ENCODE measurements around the gene TMEM40. TPM values are rescaled to one million over a fixed set of nuclear protein-coding genes. Genes with fewer than 3 reads are reported as not detected.

The TMEM40 gene
- total and polyA plus RNA-seq, 2 experiments from 2014 or later, result 0.14 to 0.48 TPM

DNA sequence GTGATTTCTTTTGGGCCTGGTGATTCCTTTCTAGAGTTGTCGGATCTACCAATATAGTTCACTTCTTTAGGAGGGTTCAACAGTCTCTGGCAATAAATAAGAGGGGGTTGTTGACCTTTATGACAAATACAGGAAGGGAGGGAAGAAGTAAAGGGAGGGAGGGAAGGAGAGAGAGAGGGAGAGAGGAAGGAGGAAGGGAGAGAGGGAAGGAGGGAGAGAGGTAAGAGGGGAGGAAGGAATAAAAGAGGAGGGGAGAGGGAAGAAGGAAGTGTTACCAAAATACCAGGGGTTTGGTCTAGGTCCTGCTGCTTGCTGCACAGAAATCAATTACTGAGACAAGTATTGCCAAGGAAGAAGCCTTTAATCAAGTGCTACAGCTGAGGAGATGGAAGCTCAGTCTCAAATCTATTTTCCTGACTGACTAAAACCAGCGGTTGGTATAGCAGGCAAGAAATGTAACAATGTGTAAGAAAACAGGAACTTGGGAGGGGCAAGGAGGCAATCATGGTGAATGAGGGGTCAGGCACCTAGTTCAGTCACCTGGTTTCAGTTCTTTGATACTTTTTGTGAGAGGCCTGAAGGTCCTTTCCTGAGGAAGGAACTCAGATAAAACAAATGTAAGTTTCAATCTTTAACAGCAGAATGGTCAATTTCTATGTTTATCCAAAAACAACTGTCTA lies 14.1 kb upstream of the TMEM40 start:
- no peak for ATAC-seq
- no peak for TF ChIP-seq ZNF331 (CRISPR knock-in tag; IDR thresholded peaks at IDR 0.05; ENCODE audit: low read depth)
- no peaks in the 10 kb centered on the region for H3K36me3 ChIP-seq (ENCODE audit: insufficient read depth)
- no peaks in the 10 kb centered on the region for H3F3A ChIP-seq (replicated peaks; ENCODE audit: low read depth)
- Mint-ChIP-seq H3K9me3 (no peaks in the 10 kb centered on the region), H3K4me3 (no peak overlapping the region), H3K36me3 (ENCODE audit: low read depth) (no peaks in the 10 kb centered on the region), H3K27ac (no peak overlapping the region), H3K4me1 (no peaks in the 10 kb centered on the region), H3K27me3 (ENCODE audit: insufficient read depth, low read depth, poor library complexity) (peaks cover 1% of the 10 kb centered on the region)
- H3K79me2 ChIP-seq (replicated peaks; ENCODE audit: insufficient read depth), result no peaks in the 10 kb centered on the region
- no peaks in the 10 kb centered on the region for H3K9me2 ChIP-seq (ENCODE audit: insufficient read depth)
- H3K4me3 ChIP-seq, result no peak overlapping the region
- no peak for DNase-seq (ENCODE audit: low spot score)
- no peak overlapping the region for H3K27ac ChIP-seq (ENCODE audit: low read depth)
- H3K4me2 ChIP-seq, result no peak overlapping the region
- H3K27me3 ChIP-seq (ENCODE audit: insufficient read depth), result 0 out of 2 replicates have a peak, but pooled peaks cover 5% of the 10 kb centered on the region
- no peak overlapping the region for H2AFZ ChIP-seq
- H4K20me1 ChIP-seq (replicated peaks; ENCODE audit: insufficient read depth), result no peaks in the 10 kb centered on the region
- H3K4me1 ChIP-seq (ENCODE audit: insufficient read depth), result no peaks in the 10 kb centered on the region

DNA sequence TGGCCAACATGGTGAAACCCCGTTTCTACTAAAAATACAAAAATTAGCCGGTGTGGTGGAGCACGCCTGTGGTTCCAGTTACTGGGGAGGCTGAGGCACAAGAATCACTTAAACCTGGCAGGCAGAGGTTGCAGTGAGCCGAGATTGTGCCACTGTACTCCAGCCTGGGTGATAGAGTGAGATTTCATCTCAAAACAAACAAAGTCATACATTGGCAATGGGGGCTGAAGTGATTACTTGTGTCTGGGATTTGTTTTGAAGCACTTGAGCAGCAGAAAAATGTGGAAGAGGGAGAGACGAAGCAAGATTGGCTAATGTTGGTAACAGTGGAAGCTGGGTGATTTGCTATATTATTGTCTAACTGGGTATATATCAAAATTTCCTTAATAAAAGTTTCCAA lies 13.4 kb upstream of the TMEM40 start:
- H3K4me1 ChIP-seq (ENCODE audit: insufficient read depth), result no peaks in the 10 kb centered on the region
- Mint-ChIP-seq H3K27ac (no peak overlapping the region), H3K9me3 (no peaks in the 10 kb centered on the region; the same call in 2 of the 3 replicates), H3K4me1 (no peaks in the 10 kb centered on the region), H3K36me3 (ENCODE audit: low read depth) (no peaks in the 10 kb centered on the region), H3K4me3 (no peak overlapping the region), H3K27me3 (ENCODE audit: insufficient read depth, low read depth, poor library complexity) (peaks cover 4% of the 10 kb centered on the region)
- H3K27me3 ChIP-seq (ENCODE audit: insufficient read depth), result 0 out of 2 replicates have a peak, but pooled peaks cover 5% of the 10 kb centered on the region
- H3K4me2 ChIP-seq, result no peak overlapping the region
- H3K9me2 ChIP-seq (ENCODE audit: insufficient read depth), result no peaks in the 10 kb centered on the region
- H4K20me1 ChIP-seq (replicated peaks; ENCODE audit: insufficient read depth), result no peaks in the 10 kb centered on the region
- DNase-seq (ENCODE audit: low spot score) (no peak), ATAC-seq (no peak)
- H3K27ac ChIP-seq (ENCODE audit: low read depth), result no peak overlapping the region
- H3K36me3 ChIP-seq (ENCODE audit: insufficient read depth), result no peaks in the 10 kb centered on the region
- no peak overlapping the region for H3K4me3 ChIP-seq
- TF ChIP-seq CREB1 (CRISPR knock-in tag; IDR thresholded peaks at IDR 0.05; ENCODE audit: low read depth) (no peak), POLR2AphosphoS5 (IDR thresholded peaks at IDR 0.05; ENCODE audit: low read depth) (no peak), ETS1 (IDR thresholded peaks at IDR 0.05) (no peak), CTCF (conservative IDR thresholded peaks at IDR 0.05; ENCODE audit: low read depth in 2 of 2) (no peak), JUNB (IDR thresholded peaks at IDR 0.05; ENCODE audit: unreplicated experiment) (no peak), ZNF331 (CRISPR knock-in tag; IDR thresholded peaks at IDR 0.05; ENCODE audit: low read depth) (no peak)
- TF ChIP-seq, protein P1, sequence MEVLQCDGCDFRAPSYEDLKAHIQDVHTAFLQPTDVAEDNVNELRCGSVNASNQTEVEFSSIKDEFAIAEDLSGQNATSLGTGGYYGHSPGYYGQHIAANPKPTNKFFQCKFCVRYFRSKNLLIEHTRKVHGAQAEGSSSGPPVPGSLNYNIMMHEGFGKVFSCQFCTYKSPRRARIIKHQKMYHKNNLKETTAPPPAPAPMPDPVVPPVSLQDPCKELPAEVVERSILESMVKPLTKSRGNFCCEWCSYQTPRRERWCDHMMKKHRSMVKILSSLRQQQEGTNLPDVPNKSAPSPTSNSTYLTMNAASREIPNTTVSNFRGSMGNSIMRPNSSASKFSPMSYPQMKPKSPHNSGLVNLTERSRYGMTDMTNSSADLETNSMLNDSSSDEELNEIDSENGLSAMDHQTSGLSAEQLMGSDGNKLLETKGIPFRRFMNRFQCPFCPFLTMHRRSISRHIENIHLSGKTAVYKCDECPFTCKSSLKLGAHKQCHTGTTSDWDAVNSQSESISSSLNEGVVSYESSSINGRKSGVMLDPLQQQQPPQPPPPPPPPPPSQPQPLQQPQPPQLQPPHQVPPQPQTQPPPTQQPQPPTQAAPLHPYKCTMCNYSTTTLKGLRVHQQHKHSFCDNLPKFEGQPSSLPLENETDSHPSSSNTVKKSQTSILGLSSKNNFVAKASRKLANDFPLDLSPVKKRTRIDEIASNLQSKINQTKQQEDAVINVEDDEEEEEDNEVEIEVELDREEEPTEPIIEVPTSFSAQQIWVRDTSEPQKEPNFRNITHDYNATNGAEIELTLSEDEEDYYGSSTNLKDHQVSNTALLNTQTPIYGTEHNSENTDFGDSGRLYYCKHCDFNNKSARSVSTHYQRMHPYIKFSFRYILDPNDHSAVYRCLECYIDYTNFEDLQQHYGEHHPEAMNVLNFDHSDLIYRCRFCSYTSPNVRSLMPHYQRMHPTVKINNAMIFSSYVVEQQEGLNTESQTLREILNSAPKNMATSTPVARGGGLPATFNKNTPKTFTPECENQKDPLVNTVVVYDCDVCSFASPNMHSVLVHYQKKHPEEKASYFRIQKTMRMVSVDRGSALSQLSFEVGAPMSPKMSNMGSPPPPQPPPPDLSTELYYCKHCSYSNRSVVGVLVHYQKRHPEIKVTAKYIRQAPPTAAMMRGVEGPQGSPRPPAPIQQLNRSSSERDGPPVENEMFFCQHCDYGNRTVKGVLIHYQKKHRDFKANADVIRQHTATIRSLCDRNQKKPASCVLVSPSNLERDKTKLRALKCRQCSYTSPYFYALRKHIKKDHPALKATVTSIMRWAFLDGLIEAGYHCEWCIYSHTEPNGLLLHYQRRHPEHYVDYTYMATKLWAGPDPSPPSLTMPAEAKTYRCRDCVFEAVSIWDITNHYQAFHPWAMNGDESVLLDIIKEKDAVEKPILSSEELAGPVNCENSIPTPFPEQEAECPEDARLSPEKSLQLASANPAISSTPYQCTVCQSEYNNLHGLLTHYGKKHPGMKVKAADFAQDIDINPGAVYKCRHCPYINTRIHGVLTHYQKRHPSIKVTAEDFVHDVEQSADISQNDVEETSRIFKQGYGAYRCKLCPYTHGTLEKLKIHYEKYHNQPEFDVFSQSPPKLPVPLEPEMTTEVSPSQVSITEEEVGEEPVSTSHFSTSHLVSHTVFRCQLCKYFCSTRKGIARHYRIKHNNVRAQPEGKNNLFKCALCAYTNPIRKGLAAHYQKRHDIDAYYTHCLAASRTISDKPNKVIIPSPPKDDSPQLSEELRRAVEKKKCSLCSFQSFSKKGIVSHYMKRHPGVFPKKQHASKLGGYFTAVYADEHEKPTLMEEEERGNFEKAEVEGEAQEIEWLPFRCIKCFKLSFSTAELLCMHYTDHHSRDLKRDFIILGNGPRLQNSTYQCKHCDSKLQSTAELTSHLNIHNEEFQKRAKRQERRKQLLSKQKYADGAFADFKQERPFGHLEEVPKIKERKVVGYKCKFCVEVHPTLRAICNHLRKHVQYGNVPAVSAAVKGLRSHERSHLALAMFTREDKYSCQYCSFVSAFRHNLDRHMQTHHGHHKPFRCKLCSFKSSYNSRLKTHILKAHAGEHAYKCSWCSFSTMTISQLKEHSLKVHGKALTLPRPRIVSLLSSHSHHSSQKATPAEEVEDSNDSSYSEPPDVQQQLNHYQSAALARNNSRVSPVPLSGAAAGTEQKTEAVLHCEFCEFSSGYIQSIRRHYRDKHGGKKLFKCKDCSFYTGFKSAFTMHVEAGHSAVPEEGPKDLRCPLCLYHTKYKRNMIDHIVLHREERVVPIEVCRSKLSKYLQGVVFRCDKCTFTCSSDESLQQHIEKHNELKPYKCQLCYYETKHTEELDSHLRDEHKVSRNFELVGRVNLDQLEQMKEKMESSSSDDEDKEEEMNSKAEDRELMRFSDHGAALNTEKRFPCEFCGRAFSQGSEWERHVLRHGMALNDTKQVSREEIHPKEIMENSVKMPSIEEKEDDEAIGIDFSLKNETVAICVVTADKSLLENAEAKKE (CRISPR knock-in tag; IDR thresholded peaks at IDR 0.05), result no peak
- no peaks in the 10 kb centered on the region for H3F3A ChIP-seq (replicated peaks; ENCODE audit: low read depth)
- no peak overlapping the region for H2AFZ ChIP-seq
- no peaks in the 10 kb centered on the region for H3K79me2 ChIP-seq (replicated peaks; ENCODE audit: insufficient read depth)

Data from GM23338 (cell line).